GM19238 (cell line): ENCODE results near the gene GBF1.

ENCODE experiments used
- DNase-seq: peaks from one replicate; pipeline ENCODE4 v3.0.0; 2011; ENCODE audit warnings: low spot score; ENCODE audit not compliant: insufficient read length

GBF1 gene

DNA sequence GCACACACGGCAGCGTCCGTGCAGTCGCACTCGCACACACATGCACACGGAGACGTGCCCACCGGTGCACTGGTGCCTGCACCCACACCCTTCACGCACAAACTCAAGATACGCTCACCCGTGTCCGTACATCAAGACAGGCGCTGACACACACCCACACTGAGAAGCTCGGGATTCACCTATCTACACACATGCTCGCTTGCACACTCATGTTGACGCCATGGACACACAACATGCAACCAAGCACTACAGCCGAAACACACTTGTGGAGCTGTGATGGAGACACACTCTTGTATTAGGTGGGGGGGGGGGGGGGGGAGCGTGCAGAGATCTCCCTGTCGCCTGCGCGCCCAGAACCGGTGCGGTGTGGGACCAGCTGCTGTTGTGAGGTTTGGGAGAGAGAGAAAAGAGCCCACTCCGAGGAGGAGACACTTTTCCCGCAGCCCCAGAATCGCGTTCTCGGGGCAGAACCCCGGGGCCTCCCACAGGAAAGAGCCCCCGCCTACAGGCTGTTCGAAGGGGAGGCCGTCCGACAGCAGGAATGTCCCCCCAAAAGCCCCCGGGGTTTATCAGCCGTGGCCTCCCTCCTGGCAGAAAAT is 149.6 kb downstream of the GBF1 start:
- DNase-seq, result no peak

- peak; percentile 88 for DNase-seq
Observed at GRCh38 chr10:102395400-102396316, 150.3 kb downstream of the GBF1 start, which contains the start of gene NFKB2. Gene NFKB2, plus strand, starts transcription at chr10:102395705. Its CDS starts 255 bp downstream, at chr10:102395960.

DNA sequence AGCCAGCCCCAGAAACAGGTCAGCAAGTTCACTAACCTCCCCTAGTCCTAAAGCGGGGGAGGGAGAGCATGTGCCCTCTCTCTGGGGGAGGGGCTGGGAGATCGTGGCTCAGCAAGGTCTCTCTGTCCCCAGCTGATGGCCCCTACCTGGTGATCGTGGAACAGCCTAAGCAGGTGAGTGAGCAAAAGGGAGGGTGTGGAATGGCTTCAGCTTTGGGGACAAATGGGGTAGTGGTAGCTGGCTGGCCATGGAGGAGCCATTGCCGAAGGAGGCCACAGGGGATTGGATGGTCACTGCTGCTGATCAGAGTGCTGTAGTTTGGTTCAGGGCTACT is 151.0 kb downstream of the GBF1 start:
- DNase-seq, result no peak

- no peak for DNase-seq
Observed at GRCh38 chr10:102396730-102397151, 151.4 kb downstream of the GBF1 start.

- no peak for DNase-seq
Observed at GRCh38 chr10:102397222-102398171, 152.2 kb downstream of the GBF1 start.

GRCh38 chr10:102398172-102399020 is 153.1 kb downstream of the GBF1 start:
- no peak for DNase-seq

DNA sequence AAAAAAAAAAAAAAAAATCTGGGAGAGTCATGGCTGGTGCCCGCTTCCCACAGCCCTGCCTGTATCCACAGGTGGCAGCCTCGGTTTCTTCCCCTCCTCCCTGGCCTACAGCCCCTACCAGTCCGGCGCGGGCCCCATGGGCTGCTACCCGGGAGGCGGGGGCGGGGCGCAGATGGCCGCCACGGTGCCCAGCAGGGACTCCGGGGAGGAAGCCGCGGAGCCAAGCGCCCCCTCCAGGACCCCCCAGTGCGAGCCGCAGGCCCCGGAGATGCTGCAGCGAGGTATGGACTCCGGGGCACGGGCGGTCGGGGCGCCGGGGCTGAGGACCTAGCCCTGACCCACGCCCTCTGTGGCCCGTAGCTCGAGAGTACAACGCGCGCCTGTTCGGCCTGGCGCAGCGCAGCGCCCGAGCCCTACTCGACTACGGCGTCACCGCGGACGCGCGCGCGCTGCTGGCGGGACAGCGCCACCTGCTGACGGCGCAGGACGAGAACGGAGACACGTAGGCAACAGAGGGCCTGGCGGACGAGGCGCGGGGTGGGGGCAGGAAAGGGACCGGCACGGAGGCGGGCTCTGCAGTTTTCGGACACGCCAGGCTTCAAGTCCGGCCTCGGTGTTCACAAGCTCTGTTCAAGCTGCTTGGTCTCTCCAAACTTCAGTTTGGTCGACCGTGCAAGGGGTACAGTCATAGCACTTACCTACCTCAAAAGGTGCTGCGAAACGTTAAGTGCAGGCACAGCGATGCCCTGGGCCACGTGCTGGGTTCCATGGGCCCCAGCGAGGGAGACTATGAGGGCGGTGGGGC is 154.1 kb downstream of the GBF1 start:
- DNase-seq, result peak; percentile 86

GRCh38 chr10:102400076-102400475 is 154.7 kb downstream of the GBF1 start:
- no peak for DNase-seq

DNA sequence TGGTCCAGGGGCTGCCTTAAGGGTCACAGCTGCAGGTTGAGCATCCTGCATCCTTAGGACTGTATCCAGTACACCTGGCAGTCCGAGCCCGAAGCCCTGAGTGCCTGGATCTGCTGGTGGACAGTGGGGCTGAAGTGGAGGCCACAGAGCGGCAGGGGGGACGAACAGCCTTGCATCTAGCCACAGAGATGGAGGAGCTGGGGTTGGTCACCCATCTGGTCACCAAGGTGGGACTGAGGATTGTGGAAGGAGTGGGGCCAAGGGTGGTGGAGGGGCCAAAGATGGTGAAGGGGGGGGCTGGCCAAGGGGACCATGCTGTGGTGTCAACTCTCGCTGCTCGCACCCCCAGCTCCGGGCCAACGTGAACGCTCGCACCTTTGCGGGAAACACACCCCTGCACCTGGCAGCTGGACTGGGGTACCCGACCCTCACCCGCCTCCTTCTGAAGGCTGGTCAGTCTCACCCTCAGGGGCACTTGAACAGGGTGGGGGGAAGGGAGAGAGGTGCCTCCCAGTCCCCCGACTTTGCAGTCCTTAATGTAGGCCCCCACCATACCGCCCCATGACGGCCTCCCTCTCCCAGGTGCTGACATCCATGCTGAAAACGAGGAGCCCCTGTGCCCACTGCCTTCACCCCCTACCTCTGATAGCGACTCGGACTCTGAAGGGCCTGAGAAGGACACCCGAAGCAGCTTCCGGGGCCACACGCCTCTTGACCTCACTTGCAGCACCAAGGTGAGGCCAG is 155.4 kb downstream of the GBF1 start:
- DNase-seq, result no peak

DNA sequence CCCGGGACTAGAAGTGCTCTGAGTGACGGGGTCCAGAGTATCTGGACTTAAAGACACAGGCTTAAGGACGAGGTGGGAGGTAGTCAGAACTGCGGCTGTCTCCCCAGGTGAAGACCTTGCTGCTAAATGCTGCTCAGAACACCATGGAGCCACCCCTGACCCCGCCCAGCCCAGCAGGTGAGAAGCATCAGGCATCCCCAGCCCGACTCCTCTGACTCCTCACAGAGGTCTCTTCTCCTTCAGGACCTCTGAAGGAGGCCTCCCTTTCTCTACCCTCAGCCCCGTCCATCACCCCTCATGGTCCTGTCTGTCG is 156.0 kb downstream of the GBF1 start:
- DNase-seq, result no peak

DNA sequence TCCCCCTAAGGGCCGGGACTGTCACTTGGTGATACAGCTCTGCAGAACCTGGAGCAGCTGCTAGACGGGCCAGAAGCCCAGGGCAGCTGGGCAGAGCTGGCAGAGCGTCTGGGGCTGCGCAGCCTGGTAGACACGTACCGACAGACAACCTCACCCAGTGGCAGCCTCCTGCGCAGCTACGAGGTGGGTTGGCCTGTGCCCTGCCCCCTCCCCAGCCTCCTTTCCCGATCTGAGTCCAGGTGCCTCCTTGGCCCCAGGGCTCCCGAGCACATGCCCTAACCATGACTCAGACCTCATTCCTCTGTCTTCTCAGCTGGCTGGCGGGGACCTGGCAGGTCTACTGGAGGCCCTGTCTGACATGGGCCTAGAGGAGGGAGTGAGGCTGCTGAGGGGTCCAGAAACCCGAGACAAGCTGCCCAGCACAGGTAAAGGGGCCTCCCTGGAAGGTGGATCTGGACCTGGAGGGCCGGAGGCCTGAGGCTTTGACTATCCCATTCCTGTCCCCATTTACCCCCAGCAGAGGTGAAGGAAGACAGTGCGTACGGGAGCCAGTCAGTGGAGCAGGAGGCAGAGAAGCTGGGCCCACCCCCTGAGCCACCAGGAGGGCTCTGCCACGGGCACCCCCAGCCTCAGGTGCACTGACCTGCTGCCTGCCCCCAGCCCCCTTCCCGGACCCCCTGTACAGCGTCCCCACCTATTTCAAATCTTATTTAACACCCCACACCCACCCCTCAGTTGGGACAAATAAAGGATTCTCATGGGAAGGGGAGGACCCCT is 156.6 kb downstream of the GBF1 start:
- DNase-seq, result no peak

GRCh38 chr10:102402512-102402896 is 157.2 kb downstream of the GBF1 start:
- no peak for DNase-seq

GRCh38 chr10:102403115-102403514 is 157.8 kb downstream of the GBF1 start:
- DNase-seq, result no peak

- DNase-seq, result no peak
Observed at GRCh38 chr10:102404361-102405107, 159.2 kb downstream of the GBF1 start.

DNA sequence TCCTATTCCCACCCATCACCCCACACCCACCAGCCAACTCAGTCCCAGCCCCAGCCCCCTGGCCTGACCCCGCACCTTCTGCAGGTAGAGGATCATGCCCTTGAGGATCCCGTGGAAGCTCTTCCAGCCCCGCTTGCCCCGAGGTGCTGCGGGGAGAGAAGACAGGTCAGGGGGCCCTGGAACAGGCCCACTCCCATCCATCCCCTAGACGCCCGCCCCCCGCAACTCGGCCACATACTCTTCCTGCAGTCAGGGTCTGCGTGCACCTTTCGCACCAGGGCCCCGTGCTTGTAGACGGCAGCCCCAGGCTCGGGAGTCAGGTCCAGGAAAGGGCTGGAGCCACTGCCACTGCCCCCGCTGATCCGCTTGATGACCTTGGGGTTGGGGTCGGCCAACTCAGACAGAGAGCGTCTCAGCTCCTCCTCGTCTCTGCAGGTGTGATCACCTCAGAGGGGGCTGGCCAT is 159.8 kb downstream of the GBF1 start:
- no peak for DNase-seq

GRCh38 chr10:102405632-102406031 is 160.3 kb downstream of the GBF1 start:
- no peak for DNase-seq

DNA sequence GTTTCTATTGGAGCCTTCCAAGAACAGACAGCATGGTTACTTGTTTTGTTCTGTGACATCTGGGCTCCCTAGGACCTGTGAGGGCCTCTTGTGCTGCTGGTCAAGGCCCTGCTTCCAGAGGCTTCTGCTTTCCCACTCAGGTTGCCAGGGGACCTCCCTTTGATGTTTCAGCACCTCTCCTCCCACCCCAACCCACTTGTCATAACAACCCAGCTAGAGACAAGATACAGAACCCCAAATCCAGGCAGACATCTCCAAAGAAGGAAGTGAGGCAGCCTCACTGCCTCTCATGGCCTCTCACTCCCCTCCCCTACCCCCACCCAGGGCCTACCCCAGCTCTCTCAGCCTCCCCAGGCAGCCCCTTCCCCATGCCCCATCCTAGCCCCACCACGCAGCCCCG is 161.5 kb downstream of the GBF1 start:
- DNase-seq, result no peak
